Measurements from ENCODE around the gene KASH5.

Gene KASH5

DNA sequence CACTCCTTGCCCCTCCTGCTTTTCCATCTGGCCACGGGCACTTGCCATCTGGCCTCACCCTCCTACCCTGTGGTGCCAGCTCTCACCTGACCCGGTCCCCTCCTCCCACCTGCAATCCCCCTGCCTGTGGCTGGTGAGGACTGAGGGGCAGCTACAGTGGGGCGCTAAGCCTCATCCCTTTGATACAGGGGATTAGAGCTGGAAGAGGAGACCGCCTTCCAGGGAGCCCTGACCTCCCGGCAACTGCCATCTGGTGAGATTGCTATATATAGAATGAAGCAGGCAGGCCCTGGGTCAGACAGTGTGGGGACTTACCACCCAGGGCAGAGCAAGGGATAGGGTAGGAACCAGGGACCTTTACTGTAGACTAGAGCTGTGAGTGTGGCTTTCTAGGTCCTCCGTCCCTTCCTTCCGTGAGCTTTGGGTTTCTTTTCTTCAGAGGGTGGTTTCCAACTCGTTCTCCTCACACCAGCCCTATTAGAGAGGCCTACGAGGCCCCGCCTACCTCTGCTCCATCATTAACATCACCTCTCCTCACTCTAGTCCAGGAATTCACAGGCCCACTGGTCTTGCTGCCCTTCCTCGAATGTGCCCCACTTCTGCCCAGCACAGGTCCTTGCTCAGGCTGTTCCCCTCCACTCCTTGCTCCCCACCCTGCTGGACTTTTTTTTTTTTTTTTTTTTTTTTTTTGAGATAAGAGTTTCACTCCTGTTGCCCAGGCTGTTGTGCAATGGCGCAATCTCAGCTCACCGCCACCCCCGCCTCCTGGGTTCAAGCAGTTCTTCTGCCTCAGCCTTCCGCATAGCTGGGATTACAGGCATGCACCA lies 7.7 kb downstream of the KASH5 start:
- DNase-seq (ENCODE audit: low spot score) = no peak

DNA sequence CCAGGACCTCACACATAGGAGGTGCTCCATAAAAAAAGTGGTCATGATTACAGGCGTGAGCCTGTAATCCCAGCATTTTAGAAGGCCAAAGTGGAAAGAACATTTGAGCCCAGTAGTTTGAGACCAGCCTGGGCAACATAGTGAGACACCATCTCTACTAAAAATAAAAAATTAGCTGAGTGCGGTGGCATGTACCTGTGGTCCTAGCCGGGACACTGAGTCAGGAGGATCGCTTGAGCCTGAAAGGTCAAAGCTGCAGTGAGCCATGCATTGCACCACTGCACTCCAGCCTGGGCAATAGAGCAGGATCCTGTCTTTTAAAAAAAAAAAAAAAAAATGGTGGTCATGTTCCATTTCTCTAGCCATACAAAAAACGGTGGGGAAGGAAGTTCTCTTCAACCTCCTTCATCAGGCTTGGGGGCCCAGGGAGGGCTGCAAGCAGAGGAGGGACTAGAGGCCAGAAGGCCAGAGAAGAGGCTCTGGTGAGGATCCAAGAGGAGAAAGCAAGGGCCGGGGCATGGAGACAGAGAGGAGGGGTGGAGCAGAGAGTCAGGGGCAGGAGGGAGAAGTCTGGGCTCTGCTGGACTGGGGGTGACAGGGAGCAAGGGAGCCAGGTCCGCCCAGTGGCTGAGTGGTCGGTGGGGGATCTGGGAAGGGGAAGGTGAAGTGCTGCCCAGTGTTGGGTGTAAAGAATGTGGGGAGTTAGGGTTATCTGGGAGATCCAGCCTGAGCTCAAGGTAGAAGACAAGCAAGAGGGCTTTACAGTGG lies 8.9 kb downstream of the KASH5 start:
- no peak for DNase-seq (ENCODE audit: low spot score)

DNA sequence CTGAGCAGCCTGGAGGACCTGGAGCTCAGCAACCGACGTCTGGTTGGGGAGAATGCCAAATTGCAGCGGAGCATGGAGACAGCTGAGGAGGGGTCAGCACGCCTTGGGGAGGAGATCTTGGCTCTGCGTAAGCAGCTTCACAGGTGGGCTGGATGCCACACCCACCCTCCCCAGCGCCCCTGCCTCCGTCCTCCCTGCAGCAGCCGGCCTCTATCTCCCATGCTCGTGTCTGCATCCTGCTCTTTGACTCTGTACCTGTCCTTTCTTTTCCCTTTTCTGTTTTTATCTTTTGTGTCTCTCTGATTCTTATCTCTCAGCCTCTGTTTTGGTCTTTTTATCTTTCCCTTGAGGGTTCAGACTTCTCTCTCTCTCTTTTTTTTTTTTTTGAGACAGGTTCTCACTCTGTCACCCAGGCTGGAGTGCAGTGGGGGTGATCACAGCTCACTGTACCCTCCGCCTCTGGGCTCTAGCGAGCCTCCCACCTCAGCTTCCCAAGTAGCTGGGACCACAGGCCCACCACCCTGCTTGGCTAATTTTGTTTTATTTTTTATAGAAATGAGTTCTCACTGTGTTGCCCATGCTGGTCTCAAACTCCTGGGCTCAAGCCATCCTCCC lies 10.1 kb downstream of the KASH5 start:
- no peak for DNase-seq (ENCODE audit: low spot score)

DNA sequence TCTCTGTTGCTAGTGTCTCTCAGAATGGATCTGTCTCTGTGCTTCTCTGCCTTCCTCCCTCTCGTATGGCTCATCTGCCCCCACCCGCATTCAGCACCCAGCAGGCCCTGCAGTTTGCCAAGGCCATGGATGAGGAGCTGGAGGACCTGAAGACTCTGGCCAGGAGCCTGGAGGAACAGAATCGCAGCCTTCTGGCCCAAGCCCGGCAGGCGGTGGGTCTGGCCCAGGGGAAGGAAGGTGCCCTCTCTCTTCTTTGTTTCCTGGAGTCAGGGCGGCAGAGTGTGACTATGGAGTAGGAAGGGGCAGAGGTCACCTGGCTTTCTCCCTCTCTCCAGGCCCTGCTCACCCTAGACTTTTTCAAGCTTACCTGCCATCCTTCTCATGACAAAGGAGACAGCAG lies 10.9 kb downstream of the KASH5 start:
- no peak for DNase-seq (ENCODE audit: low spot score)

DNA sequence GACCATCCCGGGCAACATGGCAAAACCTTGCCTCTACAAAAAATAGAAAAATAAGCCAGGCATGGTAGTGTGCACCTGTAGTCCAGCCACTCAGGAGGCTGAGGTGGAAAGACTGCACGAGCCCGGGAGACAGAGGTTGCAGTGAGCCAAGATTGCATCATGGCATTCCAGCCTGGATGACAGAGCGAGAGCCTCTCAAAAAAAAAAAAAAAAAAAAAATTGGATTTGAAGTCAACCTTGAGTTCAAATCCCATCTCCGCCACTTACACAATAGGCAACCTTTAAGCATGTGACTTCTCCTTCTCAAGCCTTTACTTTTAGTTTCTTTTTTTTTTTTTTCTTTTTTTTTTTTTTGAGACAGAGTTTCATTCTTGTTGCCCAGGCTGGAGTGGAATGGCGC lies 12.0 kb downstream of the KASH5 start:
- DNase-seq (ENCODE audit: low spot score) = no peak

DNA sequence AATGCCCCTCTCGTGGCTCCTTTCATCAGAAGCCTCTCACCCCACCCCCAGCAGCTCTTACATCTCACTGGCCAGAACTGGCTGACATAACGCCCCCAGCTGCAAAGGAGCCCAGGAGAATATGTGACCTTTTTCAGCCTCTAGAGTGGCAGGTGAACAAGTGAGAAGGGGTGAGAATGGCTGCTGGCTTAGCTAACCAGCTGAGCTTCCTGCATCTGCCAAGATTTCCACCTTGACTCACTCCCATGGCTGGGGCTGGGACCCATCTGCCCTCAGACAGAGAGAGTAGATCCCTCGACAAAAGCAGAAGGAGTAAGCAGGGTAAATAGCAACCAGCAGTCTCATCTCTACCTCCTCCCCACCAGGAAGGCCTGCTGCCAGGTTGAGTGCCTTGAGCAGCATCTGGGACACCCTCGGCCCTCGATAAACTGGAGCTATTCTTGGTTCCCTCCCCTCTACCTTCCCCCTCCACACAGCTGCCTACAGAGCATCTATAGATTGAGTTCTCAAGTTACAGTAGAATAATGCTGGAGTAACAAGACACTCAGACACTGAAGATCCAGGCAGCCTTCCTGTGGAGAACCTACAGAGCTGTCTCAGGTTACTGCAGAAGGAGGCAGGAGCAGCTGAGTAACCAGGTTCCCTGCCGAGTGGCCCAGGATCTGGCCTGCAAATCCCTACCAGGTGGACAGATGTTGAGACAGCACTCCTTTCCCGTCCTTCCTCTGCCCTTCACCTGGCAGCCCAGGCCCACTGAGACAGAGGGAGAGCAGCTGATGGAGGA lies 15.5 kb downstream of the KASH5 start:
- DNase-seq (ENCODE audit: low spot score) = no peak

DNA sequence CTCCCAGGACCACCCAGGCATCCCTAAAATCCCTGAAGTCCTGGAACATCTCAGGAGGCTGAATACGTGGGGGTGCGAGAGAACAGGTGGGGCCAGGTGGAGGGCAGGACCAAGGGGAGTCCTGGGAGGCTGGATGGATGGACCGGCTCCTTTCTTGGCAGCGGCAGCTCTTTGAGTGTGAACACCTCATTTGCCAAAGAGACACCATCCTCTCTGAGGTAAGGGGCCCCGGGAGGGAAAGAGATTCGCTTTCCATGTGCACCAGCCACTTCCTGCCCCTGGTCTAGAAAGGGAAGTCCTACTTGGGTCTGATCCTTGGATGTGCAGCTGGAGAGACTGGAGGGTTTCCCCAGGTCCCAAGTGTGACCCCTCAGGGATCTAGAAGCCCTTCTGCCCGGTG lies 19.0 kb downstream of the KASH5 start:
- DNase-seq (ENCODE audit: low spot score) = no peak

DNA sequence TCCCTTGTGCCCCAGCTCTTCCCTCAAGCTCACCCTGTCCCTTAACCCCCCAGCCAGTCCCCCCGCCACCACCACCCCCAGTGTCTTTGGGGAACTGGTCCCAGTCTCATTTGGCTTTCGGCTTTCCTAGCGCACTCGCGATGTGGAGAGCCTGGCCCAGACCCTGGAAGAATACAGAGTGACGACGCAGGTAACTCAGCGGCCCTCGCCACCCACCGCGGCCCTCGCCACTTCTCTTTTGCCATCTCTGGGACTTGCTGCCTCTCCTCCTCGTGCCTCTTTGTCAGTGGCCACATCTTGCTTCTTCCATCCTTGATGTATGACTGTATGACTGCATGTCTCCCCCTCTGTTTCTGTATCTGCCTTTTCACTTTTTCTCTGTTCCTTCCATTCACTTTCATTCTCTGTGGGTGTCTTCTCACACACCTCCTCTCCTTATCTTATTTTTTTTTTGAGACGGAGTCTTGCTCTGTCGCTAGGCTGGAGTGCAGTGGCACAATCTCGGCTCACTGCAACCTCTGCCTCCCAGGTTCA lies 19.5 kb downstream of the KASH5 start:
- no peak for DNase-seq (ENCODE audit: low spot score)

DNA sequence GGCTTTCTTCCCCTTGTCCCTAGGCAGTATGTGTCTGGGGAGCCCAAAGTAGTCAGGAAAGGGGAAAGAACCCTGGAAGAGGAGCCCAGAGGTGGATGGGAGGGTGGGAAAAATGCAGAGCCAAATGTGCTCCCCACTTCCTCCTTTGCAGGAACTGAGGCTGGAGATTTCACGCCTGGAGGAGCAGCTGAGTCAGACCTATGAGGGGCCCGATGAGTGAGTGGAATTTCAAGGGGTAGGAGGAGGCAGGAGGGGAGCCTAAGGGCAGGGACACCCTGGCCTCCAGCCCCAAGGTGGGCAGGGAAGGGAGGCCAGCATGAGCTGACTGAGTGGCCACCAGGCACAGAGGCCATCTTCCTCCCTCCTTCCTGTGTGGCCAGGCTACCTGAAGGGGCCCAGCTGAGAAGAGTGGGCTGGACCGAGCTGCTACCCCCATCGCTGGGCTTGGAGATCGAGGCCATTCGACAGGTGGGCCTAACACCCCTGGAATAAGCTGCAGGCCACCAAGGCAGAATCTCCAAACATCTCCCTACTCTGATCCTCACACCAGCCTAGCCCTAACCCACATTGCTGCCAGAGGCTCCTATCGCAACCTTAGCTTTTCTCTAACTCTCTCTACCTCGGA lies 20.9 kb downstream of the KASH5 start:
- no peak for DNase-seq (ENCODE audit: low spot score)

DNA sequence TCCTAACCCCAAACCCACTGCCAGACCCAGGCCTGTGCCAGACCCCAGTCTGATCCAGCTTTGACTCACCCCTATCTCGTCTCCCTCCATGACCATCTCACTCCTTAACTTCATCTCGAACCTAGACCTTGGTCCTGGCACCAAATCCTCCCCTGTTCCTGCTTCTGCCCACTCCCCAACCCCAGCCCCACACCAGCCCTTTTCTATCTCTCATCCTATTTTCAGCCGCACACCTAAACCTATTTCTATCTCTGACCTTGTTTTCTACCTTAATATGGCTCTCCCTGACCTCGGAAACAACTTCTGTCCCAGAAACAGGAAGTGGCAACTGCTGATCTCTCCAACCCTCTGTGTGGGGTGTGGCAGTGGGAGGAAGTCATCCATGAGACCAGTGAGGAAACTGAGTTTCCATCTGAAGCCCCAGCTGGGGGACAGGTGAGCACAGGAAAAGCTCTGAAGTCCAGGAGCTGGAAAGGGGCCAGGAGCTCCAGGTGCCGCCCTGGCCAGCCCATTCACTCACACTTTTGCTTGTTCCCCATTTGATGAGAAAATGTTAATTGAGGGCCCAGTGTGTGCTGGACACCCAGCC lies 21.5 kb downstream of the KASH5 start:
- no peak for DNase-seq (ENCODE audit: low spot score)

DNA sequence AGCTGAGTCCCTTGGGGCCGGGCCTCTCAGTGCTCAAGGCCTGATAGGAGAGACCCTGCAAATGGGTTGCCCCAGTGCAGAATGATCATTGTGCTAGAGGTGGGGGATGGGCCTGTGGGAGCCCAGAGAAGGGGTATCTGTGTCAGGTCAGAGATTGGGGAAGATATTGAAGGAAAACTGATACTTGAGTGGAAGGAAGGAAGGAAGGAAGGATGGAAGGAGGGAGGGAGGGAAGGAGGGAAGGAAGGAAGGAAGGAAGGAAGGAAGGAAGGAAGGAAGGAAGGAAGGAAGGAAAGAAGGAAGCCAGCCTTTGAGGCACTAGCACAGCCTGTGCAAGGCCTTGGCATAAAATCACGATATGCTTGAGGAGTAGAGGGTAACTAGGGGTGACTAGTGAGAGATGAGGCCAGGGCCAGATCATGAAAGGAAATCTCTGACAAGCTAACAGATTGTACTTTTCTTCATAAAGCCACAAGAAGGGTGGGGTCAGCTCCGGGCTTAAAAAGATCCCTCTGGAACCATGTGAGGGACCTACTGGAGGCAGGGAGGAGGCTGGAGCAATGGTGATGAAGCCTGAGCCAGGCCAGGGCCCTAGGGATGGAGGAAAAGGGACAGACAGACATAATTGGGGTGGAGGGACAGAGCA lies 23.8 kb downstream of the KASH5 start:
- no peak for DNase-seq (ENCODE audit: low spot score)

DNA sequence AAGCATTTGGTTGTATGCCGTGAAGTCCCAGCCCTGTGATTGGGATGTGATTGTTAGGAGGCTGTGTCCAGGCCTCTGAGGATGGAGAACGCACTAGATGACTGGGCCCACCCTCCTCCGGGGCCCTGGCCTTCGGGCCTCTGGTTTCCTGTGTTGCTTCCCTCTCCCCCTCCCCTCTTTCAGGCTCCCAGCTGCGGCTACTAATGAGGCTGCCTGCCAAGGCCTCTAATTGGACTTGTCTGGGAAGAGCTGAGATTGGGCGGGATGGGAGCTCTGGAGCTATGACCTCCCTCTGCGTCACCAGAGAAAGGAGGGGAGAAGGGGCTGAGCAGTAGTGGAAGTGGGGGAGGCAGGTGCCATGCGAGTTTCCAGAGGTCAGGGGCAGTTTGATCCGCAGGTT lies 25.3 kb downstream of the KASH5 start:
- no peak for DNase-seq (ENCODE audit: low spot score)

DNA sequence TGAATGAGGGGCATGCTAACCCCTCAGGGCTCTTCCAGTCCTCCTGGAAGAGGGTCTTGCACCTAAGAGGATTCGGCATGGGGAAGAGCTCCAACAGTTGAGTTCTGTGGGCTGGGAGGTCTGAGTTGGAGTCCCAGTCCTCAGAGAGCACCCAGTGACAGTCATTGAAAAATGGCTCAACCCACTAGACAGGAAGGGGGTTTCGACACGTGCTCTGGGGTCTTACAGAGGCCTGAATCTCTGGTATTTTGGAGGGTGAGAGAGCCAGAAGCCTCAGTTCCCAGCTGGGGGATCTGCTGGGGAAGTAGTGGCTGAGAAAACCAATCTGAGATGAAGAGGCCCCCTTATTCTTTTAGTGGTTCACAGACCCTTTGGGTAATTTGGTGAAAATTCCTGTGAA lies 26.2 kb downstream of the KASH5 start:
- no peak for DNase-seq (ENCODE audit: low spot score)

DNA sequence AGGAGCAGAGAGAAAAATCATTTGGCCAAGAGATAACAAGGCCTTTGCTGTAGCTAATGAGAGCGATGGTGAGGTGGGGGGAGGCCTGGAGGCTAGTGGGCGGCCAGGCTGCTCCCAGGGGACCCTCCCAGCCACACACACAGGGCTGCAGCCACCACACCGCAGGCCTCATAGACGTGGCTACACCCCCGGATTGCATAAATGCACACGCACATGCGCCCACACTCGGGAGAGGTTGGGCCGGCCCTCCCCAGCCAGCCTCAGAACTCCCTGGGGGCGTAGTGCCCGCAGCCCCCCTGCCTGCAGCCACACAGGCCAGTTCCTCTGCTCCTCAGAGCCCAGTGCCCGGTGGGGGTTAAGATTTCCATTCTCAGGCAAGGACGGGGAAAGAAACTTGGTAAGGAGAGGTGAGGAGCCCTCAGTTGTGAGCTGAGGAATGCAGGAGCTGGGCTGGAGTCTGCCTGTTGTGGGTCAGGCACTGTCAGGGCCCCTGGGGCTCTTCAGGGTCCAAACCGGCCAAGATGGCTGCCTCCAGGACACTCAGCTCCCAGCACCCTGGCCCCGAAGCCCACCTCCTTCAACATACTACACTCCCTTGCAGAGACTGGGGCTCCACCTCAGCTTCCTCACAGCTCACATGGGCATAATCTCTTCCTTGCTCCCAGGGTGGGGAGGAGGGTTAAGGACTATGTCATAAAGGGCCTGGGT lies 27.2 kb downstream of the KASH5 start:
- no peak for DNase-seq (ENCODE audit: low spot score)

DNA sequence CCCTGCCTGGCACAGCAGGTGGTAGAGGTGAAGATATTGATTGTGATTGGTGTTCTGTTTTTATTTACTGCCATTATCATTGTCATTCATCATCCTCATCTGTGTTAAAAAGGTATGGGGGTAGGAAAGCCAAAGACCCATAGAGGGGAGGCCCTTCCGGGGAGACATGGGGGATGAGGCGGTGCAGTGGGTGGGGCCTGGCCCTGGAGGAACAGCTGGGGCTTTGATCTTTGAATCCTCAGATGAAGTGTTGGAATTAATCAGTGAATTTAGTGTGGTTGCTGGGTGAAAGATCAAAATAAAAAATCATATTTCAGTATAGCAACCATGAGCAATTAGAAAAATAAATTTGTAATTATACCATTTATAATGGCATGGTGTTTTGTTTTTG lies 27.8 kb downstream of the KASH5 start:
- DNase-seq (ENCODE audit: low spot score) = no peak

DNA sequence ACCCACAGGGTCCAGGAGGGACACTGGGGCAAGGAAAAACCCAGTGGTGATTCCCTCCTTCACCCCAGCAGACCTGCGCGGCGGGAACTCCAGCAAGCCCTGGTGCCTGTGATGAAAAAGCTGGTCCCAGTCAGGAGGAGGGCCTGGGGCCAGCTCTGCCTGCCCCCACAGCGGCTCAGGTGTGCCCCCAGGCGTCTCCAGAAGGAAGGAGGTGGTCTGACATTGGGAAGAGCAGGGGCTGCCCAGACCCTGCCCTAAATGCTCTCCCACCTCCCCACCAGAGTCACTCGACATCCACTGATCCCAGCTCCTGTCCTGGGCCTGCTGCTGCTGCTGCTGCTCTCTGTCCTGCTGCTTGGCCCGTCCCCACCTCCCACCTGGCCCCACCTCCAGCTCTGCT lies 29.0 kb downstream of the KASH5 start:
- no peak for DNase-seq (ENCODE audit: low spot score)

DNA sequence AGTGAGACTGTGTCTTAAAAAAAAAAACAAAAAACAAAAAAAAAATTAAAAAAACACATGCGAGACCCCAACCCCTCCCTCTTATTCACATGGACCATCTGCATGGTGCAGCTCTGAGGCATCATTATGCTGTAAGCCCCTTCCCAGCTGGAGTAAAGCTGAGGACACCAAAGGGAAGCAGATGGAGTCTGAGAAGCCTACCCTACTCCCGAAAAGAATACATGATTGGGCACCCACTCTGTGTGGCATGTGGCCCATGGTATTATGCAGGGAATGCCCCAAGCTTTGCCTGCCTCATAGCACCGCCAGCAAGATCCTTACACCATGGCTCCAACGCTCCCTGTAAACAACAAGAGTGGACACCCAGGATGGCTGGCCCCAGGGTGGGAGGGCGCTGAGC lies 30.5 kb downstream of the KASH5 start:
- DNase-seq (ENCODE audit: low spot score) = no peak

DNA sequence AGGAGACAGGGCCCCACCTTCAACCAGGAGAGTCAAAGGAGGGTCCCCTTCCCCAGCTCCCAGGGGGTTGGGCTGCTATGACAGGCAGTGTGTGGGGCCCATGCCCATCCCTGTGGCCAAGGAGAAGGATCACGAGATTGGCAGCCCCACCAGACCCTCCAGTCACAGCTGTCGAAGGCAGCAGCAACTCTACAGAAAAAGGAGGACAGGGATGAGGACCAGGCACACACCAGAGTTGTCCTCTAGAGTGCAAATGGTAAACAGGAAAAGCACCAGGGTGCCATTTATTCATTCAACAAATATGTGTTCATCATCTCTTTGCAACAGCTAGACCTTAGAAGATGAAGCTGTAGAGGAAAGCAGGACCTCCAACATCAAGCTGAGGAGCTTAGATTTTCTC lies 31.1 kb downstream of the KASH5 start:
- no peak for DNase-seq (ENCODE audit: low spot score)

DNA sequence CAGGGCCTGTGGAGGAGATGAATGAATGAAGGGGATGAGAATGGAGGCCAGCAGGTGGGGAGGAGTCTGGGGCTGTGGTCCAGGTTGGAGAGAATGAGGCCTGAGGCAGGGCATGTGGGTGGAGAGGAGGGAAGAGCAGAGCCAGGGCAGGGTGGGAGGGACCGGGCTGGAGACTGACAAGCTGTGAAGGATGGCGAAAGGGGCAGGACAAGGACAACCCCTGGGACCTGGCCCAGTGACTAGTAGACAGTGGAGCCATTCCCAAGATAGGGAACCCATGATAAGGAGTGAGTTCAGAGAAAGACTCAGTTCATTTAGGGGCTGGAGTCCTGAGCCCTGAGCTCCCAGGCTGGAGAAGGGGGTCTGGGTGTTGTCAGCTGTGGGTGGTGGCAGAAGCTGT lies 32.2 kb downstream of the KASH5 start:
- DNase-seq (ENCODE audit: low spot score) = no peak

Measured in AG08395 (cell line).